Kidney tubule cell (primary cell): ENCODE results near the gene DPM2.

Experiments used
- DNase-seq: peaks from one replicate; pipeline ENCODE4 v3.0.0-alpha.2; 2018; ENCODE audit warnings: low spot score

Gene DPM2

DNA sequence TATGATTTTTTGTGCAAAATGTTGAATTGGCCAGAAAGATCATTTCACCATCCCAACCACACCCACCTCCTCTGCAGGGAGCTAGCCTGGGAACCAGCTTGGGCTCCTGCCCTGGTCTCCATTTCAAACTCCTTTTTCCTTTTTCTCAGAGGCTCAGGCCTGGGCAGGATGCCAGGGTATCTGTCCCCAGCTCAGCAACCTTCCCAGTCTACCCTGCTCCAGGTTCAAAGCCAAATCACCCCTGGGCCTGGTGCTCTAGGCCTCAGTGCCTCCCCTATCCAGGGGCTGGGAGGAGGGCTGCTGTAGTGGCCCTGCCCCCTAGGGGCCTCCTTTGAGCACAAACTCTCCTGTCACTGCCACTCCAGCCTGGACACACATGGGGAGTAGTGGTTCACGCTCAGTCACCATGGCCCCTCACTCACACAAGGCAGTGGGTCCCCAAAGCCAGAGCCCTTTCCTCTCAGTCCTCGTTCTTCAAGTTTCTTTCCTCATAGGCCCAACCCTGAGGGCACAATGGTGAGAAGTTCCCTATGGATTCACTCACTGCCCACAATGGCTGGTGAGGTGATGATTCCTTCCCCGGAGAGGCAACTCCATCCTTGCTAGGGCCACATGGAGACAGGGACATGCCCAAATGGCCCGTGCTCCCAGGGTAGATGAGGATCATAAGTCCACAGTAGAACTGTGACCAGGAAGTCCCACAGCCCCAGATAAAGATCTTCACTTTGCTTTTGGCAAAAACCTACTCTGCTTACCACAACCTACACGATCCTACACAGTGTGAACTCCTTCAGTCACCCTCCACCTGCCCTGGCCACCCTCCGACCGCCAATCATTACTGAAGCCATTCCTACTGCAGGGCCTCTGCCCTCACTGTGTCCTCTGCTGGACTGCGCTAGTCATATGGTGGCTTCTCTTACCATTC lies 19.2 kb downstream of the DPM2 start:
- no peak for DNase-seq

DNA sequence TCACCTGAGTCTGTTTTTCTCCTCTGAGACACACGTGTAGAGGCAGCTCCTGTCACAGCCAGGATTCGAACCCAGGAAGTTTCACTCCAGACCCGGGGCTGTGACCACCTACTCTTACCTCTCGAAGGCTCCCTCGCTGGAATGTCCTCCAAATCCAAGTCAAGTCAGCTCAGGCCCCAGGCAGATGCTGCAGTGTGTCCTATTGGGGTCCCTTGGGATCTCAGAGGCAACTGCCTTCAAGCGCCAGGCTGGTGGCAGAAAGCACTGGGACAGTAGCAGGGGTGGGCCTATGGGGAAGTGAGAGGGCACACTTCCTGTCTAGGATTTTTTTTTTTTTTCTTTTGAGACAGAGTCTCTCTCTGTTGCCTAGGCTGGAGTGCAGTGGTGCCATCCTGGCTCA lies 20.1 kb downstream of the DPM2 start:
- DNase-seq, result no peak

DNA sequence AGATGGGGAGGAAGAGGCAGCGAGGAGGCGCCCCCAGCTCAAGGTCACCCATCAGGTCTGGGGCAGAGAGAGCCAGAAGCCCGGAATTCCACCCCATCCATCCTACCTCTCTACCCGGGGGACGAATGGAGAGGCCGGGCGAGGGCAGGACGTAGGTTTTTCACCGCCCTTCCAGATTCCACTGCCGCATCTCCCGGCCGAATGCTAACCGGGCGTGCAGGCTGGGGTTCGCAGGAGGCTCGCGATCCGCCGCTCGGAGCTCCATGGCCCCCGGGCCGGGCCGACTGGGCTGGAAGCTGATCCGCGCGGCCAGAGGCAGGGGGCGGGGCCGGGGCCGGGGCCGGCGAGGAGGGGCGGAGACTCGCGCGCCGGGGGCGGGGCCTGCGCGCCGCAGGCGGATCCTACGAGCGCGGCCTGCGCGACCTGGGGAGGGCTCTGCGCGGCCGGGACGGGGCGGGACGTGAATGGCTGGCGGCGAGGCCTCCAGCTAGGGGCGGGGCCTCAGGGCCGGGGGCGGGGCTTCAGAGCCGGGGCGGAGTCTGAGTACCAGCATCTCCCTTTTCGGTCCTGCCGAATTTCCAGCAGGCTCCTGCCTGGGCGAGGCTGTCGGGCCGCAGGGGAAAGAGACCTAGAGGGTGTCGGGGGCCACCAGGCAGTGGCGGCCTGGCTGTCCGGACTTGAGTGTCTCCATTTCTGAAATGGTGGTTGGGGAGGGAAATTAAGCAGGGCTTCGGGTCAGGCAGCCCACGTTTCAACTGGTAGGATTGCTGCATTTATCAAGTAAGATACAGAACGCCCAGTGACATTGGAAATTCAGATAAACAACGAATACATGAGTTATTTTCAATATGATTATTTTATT lies 20.7 kb downstream of the DPM2 start, which contains the start of gene ST6GALNAC4:
Gene ST6GALNAC4, minus strand, starts transcription at position 322 of the 862 bp plus-strand sequence. CDS start 622 bp downstream, outside the sequence.
- DNase-seq, result peak; percentile 92

DNA sequence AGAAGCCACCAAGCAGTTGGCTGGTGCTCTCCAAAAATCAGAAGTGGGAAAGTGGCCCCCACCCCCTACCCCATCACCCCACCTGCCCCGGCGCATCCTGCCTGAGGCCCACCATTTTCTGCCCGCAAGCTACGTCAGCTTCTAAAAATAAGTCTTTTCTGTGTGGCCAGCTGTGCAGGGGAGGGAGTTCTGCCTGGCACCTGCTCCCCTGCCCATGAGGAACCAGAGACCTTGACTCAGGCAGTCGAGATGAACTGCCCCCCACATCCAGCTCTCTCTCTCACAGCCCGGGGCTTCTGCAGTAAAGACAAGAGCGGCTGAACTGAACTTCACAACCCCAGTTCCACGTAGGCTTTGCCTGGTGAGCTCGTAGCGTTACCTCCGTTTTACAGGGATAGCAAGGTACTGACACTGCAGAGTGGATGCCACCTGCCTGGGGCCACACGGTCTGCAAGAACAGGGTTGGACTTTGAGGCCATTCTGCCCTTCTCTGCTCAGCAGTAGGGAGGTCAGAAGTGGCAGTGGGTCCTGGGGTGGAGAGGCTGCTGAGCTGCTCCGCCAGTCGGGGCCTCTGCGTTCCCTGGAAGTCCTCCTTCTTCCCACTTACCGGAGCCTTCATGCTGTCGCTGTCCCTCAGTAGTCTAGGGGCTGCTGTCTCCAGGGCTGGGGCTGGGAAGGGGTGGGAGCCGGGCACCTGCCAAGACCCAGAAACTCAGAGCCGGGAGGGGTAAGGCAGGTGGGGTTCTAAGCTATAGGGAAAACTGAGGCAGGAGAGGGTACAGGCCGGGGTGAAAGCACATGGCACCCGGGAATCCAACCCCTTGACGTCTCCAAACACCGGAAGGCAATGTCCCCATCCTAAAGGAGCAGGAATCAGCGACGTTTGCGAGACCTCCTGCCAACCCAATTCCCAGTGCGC lies 21.6 kb downstream of the DPM2 start:
- no peak for DNase-seq

DNA sequence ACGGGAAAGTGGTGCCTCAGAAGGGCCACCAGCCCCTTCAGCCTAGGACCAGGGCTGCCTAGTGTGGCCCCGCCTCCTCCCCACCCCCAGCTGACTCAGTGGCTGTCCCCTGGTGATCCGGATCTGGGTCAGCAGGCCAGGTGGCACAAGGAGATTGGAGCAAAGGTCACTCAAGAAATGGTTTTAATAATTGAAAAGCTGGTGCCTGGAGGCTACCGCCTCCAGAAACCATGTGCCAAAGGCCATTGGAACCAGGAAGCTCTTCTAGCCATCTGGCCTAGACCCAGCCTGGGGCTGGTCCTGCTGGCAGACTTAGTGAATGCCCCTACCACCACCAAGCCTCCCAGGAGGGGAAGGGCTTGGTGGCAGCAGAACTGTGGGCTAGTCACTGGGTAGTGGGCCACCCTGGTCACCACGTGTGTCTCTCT lies 22.3 kb downstream of the DPM2 start:
- no peak for DNase-seq

DNA sequence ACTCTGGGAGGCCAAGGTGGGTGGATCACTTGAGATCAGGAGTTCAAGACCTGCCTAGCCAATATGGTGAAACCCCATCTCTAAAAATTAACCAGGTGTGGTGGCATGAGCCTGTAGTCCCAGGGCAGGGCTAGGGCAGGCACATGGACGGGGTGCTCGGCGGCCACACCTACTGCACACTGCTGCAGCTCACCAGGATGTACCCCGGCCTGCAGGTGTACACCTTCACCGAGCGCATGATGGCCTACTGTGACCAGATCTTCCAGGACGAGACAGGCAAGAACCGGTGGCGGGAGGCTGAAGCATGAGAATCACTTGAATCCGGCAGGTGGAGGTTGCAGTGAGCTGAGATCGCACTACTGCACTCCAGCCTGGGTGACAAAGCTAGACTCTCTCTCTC lies 24.0 kb downstream of the DPM2 start:
- no peak for DNase-seq

DNA sequence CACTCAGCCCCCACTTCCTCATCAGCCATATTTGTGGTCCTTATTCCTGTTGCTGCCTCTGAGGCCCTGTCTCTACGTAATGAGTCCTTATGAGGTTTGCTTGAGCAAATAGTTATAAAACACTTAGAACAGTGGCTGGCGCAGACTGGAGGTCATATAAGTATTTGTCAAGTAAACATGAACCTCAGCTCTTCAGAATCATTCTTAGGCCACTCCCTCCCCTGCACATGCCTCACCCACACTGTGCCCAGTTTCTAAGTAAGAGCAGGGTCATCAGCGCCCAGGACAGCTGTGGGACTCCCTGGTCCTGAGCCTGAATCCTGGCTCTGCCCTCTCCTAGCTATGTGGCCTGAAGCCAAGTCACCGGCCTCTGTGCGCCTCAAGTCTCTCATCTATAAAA lies 24.8 kb downstream of the DPM2 start:
- no peak for DNase-seq

DNA sequence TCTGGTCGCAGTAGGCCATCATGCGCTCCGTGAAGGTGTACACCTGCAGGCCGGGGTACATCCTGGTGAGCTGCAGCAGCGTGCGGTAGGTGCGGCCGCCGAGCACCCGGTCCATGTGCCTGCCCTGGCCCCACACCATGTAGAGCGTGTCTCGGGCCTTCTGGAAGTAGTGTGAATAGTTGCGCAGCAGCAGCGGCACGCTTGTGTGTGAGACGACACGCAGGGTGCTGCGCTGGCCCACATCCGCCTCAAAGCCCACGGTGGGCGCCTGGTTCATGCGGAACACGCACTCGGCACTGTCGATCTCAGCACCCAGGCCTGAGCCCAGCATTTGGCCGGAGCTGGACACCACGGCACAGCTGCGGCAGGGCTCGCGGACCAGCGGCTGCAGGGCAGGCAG lies 25.4 kb downstream of the DPM2 start:
- no peak for DNase-seq

DNA sequence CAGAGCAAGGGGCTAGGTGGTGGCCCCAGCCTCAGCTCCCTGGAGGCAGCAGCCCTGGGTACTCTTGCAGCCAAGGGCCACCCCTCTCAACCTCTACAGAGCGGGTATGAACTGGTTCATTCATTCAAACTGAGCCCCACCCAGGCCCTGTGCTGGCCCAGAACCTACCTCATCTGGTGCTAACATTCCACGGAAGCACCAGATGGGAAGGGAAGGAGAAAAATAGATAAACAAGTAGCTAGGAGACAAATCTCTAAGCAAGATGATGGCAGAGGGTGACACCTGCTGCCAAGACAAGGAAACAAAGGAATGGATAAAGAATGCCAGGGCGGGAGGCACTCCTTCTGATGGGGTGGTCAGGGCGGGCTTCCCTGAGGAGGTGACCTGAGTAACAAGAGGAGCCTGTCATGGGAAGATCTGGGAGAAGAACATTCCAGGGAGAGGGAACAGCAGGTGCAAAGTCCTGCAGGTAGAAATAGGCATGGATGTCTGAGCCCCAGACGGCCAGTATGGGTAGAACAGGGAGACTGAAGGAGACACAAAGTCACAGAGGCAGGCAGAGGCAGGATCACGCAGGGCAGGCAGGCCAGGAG lies 26.9 kb downstream of the DPM2 start:
- peak; percentile 68 for DNase-seq

DNA sequence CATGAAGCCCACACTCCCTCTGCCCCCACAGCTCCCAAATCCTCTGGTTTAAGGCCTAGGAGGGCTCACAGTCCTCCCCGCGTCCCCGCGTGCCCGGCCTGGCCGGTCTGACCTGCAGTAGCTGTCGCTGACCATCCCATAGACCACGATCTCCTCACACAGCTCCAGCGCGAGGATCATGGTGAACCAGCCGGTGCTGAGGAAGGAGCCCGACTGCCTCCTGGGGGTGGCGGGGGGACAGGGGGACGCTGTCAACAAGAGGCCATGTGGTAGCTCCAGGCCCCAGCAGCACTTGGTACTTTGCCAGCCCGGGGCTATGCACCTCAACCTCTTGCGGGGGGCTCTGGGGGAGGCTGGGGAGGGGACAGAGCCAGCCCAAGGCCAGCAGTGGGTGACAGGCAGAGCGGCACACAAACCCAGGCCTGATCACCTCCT lies 27.8 kb downstream of the DPM2 start:
- DNase-seq, result no peak

DNA sequence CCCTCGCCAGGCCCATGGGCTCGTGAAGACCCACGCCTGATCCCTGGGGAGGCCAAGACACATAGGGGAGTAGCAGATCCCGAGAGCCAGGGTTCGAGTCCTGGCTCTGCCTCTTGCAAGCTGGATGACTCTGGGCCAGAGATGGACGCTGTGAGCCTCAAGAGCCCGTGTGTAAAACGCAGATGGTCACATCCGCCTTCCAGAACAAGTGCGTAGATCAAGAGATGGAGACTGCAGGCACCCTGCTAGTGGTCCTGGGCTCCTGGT lies 29.1 kb downstream of the DPM2 start:
- DNase-seq, result no peak

DNA sequence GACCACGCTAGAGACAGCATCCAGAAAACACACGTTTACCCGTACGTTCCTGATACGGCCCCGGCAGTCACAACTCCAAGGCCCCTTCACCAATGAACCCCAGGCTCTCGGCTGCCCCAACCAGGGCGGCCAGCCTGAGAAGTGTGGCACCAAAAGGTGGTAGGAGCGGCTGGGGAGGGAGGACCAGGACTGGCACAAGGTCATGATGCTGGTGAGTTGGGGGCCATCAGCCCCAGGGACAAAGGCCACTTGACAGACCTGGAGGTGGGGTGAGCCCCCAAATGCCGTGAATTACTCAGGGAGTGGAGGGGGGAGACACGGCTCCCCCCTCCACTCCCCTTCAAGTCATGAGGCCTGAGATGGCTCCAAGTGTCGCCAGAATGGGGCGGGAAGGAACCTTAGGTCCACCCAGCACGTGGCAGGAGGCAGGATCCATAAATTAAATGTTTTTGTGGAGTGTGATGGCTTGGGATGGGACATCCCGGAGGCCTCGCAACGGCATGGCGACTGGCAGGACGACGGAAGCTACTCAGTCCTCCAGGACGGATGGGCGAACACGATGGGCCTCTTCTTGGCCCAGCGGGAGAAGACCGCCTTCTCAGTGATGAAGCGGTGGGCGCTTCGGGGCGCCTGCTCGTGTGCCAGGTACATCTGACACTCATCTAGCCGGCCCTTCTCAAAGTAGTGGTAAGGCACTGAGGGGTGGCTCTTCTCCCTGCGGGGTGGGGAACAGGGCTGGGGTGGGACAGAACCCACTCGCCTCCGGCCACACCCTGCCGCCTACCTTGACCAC lies 29.6 kb downstream of the DPM2 start:
- DNase-seq, result no peak

DNA sequence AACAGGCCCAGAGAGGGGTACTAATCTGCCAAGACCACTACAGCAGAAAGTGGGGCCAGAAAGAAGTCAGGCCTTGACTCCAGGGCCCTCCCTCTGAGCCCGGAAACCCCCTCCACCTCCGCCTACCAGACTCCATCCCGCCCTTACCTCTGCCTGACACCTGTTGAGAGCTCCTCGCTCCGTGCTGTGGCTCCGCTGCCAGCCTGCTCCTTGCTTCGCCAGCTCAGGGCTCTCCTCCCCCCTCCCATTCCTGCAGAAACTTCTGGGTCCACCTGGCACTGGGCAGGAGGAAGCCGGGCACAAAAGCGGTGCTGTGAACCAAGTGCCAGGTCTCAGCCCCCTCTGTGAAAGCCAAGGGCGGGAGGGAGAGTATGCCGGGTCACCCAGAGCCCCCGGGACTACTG lies 31.9 kb downstream of the DPM2 start:
- no peak for DNase-seq

DNA sequence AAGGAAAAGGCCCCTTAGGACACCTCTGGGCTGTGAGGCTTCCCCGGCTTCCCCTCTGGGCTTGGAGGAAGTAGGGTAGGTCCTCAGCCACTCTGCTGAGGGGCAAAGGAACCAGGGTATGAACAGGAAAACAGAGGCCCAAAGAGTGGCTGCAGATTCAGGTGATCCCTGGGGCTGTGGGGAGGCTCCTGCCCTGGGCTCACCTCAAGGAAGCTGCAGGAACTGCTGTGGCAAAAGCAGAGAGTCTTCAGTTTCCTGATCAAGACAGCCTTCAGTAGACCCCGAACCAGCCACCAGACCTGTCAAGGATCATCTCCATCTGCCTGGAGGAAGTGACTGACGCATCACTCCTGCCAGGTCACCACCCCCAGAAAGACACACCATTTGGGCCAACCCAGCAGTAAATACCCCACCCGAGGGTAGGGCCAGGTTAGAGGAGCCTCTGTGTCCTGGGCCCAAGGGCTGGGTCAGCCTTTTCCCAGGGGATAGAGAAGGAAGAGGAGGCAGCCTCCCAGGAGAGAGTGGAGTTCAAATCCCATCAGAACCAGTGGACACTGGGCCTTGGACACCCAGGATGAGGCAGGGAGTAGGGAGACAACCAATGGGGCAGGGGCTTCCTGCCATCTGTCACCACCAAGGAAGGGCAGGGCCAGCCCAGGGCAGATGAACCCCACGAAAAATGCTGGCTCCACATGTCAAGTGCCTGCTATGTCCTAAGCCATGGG lies 32.5 kb downstream of the DPM2 start:
- DNase-seq, result no peak

DNA sequence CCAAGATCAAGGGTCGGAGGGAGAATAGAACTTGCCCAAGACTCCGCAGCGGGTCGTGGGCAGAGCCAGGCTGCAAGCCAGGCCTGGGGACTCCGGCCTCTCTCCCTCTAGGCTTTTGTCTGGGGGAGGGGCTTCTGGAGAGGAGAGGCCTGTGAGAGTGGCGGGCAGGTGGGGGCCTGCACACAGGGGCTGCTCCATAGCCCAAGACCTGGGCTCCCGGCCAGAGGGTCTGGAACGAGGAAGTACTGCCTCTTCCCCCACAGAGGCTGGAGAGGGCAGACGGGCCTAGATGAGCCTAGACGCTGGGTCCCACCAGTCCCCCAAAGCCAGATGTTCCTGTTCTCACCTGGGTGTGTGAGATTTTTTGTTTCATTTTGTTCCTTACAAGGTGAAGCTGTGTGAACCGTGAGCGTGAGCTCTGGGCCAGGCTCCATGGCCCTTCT lies 33.1 kb downstream of the DPM2 start:
- no peak for DNase-seq

DNA sequence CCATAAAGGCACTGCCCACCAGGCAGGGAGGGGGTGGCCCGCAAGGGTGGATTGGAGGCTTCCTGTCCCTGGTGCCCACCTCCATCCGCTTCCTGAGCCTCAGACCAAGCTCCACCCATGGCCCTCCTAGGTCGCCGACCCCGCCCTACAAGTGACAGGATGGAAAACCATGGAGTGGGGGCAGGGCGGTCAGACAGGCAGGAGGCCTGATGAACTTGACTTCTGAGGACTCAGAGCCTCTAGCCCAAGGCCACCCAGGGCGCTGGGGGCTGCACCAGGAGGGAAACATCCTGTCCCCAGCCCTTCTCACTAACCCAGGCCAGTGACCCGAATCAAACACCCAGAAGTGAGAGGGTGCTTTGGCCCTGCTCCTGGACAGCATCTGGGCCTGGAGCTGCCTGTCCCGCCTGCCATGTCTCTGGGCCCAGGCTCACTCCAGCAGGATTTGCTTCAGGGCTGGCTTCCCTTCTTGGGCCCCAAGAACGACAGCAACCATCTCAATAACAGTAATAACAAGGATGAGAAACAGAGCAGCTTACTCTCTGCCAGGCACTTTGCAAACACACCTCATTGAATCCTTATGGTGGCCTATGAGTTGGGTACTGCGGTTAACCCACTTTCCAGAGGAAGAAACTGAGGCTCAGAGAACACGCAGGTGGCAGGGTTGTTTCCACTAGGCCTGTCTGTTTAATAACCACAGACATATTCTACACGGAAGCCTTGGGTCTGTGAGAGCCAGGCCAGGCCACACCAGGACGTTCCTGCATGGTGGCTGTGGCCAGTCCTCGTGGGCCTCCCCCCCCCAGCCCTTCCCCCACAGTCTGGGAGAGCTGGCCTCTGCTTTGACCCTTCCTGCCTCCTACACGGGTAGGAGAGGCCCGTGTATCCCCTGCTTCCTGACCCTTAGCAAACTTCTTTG lies 33.8 kb downstream of the DPM2 start:
- peak; percentile 39 for DNase-seq

DNA sequence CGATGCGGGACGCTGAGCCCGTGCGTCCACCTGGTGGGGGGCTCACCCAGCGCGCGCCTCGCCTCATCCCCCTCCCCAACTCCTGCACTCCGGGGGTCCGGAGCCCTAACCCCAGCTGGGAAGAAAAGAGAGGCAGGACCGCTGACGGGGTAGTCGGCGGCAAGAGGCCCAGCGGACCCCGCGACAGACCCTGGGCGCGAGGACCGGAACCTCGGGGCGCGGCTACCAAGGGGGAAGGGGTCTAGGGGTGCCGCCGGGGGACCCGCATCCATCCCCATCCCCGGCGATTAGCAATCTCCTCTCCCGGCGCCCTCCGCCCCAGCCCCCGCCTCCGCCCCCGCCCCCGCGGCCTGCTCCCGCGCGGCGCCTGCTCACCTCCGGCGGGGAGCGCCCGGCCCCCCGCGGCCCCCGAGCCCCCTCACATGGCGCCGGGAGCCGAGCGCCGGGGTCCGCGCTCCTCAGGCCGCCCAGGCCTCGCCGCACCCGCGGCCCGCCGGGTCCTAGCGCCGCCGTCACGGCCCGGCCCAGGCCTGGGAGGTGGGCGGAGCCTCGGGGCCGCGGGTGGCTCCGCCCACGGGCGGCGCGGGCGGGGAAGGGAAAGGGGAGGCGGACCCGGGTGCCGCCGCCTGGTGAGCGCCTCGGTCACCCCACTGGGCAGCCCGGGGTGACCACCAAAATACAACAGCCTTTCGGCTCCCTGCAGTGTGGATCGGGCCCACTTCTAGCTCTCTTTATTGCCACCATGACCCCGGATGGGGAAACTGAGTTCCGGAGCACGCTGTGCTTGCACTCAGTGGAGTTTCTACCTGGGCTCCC lies 38.3 kb downstream of the DPM2 start, which contains the start of gene ST6GALNAC6:
Gene ST6GALNAC6, minus strand, starts transcription at position 476 of the 816 bp plus-strand sequence. CDS start 1,622 bp downstream, outside the sequence.
- DNase-seq, result peak; percentile 76
